HK-2 (cell line): Measurements from ENCODE around the gene PDXP.
"Not testable (repeated sequence)": the region's sequence is repeated elsewhere in the genome, so short reads cannot be mapped to it uniquely, and the experiment has no call there.

Experiments
- DNase-seq: peaks from one replicate; pipeline ENCODE4 v3.0.0-alpha.2; 2018; ENCODE audit not compliant: unreplicated experiment

Gene PDXP

DNA sequence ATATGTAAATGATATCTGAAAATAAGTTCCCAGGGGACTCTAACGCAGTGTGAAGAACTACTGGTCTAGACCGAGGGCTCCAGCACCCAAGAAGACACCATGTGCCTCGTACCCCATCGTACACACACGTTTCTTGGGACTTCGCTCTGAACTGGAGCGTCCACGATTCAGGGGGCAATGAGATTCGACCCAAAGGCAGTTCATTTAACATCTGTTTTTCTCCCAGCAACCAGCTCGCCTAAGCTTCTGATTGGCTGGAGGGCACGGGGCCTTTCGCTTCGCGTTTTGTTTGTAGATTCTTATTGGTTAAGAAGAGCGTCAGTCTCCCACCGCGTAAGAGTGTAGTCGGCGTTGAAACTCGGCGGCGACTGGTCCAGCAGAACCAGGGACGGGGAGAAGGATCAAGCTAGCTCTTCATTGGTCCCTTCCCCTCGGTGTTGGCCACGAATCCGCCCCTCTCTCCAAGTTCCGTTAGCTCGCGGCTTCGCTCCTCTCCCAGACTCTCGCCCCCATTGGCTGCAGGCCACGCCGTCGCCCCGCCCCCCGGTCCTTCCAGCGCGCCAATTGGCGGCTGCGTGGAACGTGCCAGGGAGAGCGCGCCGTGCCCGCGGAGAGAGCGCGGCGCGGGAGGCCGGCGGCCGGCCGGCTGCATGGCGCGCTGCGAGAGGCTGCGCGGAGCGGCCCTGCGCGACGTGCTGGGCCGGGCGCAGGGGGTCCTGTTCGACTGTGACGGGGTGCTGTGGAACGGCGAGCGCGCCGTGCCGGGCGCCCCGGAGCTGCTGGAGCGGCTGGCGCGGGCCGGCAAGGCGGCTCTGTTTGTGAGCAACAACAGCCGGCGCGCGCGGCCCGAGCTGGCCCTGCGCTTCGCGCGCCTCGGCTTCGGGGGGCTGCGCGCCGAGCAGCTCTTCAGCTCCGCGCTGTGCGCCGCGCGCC lies at the start of gene PDXP:
Gene PDXP, plus strand, starts transcription at position 591 of the 933 bp plus-strand sequence. Its CDS starts 60 bp downstream, at position 651.
- peak; percentile 97 for DNase-seq

GRCh38 chr22:37609240-37610152 lies 49.0 kb upstream of the PDXP start:
- no peak for DNase-seq

- not testable (repeated sequence) for DNase-seq
Measured at GRCh38 chr22:37610153-37610475, 48.4 kb upstream of the PDXP start.

DNA sequence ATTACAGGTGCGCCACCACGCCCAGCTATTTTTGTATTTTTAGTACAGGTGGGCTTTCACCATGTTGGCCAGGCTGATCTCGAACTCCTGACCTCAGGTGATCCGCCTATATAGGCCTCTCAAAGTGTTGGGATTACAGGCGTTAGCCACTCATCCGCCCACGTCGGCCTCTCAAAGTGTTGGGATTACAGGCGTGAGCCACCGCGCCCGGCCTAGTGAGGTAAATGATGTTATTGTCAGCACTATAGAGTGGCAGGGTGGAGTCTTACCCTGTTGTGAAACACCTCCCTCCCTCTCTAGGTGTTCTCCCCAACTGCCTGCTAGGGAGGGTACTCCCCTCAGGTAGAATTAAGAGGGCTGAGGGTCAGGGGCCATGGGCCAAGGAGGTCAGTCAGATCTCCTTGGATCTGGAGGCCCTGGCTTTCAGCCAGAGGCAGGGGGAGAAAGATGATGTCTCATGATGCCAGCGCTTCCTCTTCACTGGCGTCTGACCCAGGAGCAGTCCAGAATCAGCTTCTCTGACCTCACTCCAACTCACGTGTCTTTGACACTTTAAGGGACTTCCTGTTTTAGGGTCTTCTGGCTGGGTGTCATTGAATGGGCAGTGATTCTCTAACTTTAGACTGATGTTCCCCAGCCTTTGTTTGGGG lies 47.9 kb upstream of the PDXP start:
- DNase-seq, result no peak

- no peak for DNase-seq
Measured at GRCh38 chr22:37611207-37611606, 47.3 kb upstream of the PDXP start.

DNA sequence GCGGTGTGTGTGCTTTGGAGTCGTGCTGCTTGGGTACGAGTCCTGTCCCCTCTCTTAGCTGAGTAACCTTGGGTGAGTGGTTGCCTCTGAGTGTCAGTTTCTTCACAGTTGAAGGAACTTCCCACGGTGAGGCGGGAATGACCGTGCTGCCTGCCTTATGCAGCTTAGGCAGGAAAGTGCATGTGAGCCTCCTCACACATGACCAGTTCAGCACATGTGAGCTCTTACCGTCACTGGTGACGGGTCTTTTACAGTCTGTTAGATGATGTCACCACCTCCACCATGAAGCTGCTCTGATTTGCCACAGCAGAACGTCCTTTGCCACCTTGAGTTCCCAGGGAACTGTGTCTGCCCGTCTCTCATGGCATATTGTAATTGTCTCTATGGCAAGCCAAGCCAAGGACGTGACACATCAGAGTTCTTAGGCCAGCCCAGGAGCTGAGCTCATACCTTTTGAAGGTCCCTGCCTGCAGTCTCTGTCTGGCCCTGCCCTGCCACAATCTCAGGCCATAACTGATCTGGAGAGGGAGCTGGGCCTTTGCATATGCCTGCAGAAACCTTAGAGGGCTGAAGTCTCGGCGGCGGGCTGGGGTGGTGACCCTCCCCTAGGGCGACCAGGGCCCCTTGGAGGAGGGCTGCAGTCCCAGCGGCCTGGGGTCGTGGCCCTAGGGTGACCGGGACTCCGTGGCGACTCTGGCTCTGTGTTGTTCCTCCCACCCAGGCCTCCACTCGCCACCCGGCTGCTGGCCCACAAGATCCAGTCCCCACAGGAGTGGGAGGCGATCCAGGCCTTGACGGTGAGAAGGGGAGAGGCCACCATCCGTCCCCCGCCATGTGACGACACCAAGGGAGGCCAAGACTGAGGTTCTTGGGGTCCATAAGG lies 42.1 kb upstream of the PDXP start:
- DNase-seq, result no peak

- DNase-seq, result no peak
Measured at GRCh38 chr22:37617431-37617830, 41.1 kb upstream of the PDXP start.

DNA sequence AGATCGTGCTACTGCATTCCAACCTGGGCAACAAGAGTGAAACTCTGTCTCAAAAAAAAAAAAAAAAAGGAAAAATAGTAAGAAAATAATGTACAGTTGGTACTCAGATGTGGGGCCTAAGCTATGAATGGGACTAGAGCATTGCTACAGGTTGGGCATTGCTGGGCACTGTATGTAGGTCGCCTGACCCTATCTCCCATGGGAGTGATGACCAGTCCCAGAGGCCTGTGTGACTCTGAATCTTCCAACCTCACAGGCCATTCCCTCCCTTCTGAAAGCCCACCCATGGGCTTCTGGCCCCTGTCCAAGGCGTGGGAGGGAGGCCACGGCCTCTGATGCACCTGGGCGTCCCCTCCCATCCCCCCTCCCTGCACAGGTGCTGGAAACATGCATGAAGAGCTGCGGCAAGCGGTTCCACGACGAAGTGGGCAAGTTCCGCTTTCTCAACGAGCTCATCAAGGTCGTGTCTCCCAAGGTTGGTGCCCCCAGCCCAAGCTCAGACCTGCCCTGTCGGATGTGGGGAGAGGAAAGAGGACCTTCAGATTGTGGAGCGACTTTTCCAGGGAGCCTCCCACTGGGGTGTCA lies 40.4 kb upstream of the PDXP start:
- DNase-seq, result no peak

- no peak for DNase-seq
Measured at GRCh38 chr22:37618674-37619073, 39.8 kb upstream of the PDXP start.

GRCh38 chr22:37619991-37620390 lies 38.5 kb upstream of the PDXP start:
- DNase-seq, result no peak

DNA sequence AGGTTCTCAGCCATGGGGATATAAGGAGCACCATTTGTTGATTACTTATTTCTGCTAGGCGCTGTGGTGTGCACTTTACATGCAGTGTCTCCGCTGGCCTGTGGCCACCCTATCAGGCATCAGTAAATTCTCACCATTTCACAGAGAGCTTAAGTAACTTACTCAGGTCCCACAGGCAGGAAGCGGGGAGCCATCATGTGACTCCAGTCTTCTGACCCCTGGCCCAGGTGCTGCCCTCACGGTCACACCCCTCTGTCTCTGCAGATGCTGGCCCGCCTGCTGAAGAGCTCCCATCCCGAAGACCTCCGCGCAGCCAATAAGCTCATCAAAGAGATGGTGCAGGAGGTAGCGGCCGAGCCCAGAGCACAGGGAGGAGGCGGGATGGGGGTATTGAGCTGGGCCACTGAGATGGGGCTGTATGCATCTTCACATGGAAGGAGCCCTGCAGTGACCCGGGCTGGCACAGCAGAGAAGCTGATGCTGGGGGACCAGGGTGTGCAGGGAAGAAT lies 37.1 kb upstream of the PDXP start:
- no peak for DNase-seq

- peak; percentile 65 for DNase-seq
Measured at GRCh38 chr22:37623075-37624016, 35.2 kb upstream of the PDXP start.

- no peak for DNase-seq
Measured at GRCh38 chr22:37624017-37624365, 34.5 kb upstream of the PDXP start.

DNA sequence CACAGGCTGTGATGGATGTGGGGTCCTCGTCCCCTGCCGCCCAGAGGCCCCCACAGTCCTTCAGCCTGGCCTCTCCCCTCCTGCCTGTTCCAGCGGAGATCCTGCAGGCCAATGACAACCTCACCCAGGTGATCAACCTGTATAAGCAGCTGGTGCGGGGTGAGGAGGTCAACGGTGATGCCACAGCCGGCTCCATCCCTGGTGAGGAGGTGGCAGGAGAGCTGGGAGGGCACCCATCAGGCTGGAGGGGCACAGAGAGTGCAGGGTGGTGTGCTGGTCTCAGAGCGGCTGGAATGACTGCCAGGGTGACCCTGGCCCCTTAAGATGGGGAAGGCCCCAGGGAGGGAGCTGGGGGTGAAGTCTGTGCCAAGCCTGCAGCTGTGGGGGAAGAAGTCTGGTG lies 33.6 kb upstream of the PDXP start:
- no peak for DNase-seq

DNA sequence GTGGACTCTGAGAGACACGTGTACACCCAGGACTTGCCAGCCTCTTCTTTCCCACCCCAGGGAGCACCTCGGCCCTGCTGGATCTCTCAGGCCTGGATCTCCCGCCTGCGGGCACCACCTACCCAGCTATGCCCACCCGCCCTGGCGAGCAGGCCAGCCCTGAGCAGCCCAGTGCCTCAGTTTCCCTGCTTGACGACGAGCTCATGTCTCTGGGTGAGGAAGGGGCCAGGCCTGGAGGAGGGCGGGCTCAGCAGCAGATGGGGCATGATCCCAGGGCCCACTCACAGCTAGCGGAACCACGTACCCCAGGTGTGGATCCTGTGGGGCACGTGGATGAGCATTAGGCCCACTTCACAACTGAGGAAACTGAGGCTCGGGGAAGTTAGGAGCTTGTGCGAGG lies 32.8 kb upstream of the PDXP start:
- DNase-seq, result no peak

DNA sequence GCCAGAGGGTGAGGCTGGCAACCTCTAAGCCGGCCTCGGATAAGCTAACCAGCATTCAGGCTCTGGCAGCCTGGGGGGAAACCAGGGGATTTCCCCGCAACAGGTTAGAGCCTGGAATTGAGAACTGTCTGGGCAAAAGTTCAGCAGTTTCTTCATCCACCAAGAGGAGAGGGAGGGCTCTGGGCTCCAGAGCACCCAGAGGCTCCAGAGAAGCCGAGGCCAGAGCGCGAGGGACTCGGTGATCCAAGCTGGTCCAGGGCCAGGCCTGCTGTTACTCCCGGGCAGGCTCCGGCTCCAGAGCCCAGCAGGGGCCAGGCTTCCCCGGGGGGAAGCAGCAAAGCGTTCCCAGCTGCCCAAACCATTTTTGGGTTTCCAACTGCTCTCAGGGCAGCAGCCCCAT lies 32.4 kb upstream of the PDXP start:
- no peak for DNase-seq

GRCh38 chr22:37626556-37627075 lies 31.9 kb upstream of the PDXP start:
- DNase-seq, result no peak

- DNase-seq, result no peak
Measured at GRCh38 chr22:37627121-37627520, 31.4 kb upstream of the PDXP start.

- DNase-seq, result no peak
Measured at GRCh38 chr22:37627545-37627944, 31.0 kb upstream of the PDXP start.
